GM19193 (cell line): Measurements from ENCODE around the gene LIPE.

ENCODE experiments used
- POLR2A ChIP-seq: IDR thresholded peaks from 4 replicates; pipeline ENCODE4 v1.6.1; 2011; ENCODE audit not compliant: insufficient read depth, insufficient read length; ENCODE audit errors: extremely low read depth

LIPE gene

GRCh38 chr19:42427313-42427712, at the start of gene LIPE:
Gene LIPE (minus strand): TSS chr19:42427388. CDS start chr19:42427149, 239 bp downstream.
- no peak for TF ChIP-seq POLR2A

- no peak for TF ChIP-seq POLR2A
These were observed 48.2 kb upstream of the LIPE start for GRCh38 chr19:42475366-42475765.

DNA sequence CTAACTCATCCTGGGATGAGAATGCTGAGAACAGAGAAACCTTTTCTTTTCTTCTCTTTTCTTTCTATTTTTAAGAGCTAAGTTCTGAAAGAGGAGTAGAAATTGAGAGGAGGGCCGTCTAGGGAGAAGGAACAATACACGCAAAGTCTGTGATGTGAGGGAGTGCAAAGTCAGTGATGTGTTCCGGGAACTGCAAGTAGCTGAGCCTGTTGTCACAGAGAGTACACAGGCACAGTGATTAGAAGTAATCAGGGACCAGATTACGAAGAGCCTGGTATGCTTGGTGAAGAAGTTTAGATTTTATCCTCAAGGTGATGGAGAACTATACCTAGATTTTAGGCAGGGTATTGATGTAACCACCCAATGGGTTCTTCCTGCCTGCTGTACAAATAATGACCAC, 47.6 kb upstream of the LIPE start:
- no peak for TF ChIP-seq POLR2A

- no peak for TF ChIP-seq POLR2A
These were observed 46.5 kb upstream of the LIPE start for GRCh38 chr19:42473686-42474085.

DNA sequence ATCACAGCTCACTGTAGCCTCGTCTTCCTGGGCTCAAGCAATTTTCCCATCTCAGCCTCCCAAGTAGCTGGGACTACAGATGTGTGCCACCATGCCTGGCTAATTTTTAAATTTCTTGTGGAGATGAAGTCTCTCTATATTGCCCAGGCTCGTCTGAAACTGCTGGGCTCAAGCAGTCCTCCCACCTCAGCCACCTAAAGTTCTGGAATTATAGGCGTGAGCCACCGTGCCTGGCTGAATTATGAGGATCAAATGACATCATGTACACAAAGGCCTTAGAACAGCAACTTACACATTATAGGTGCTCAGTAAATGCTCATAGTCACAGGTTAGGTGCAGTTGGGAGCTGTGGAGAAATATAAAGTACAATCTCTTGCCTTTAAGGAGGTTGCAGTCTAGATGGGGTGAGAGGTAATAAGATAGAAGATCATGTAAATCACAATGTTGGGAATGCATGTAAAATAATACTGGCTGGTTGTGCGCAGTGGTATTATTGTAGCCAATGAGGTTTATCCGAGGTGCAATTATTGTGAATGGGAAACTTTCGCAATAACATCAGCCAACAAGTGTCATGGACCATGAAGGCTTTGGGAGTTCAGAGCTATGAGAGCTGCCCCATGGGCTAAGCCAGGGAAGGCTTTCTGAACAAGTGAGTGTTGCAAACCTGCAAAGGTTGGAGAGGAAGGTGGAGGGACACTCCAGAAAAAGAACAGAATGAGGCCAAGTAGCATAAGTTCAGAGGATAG, 45.4 kb upstream of the LIPE start:
- no peak for TF ChIP-seq POLR2A

DNA sequence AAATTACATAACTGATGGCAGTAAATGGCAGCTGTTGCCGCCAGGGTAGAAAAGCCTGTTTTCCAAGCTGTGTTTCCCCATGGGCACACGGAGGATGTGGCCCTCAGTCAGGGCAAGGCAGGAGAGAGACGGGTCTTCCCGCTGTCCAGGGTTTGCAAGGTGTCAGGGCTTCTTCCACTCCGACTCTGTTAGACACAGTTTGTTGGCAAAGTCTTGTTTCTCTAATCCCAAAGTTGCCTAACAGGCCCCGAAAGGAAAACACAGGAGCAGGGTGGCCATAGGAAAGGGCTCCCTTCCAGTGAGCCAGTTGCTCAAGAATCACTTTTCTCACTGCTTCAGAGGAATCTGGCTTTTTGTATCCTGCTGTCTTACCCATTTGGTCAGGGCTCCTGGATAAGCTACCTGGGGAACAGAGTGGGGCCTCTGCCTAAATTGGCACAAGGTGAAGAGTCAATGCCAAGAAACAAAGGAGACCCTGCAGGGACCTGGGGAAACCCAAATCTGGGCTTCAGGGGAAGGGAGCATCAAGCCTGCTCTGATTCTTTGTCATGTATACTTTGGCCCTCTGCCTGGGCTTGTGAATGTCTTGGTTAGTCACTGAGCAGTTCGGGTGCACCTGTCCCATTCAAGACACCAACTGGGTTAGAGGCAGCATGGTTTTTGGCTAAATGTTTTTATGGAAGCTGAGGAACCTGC, 44.5 kb upstream of the LIPE start:
- no peak for TF ChIP-seq POLR2A

DNA sequence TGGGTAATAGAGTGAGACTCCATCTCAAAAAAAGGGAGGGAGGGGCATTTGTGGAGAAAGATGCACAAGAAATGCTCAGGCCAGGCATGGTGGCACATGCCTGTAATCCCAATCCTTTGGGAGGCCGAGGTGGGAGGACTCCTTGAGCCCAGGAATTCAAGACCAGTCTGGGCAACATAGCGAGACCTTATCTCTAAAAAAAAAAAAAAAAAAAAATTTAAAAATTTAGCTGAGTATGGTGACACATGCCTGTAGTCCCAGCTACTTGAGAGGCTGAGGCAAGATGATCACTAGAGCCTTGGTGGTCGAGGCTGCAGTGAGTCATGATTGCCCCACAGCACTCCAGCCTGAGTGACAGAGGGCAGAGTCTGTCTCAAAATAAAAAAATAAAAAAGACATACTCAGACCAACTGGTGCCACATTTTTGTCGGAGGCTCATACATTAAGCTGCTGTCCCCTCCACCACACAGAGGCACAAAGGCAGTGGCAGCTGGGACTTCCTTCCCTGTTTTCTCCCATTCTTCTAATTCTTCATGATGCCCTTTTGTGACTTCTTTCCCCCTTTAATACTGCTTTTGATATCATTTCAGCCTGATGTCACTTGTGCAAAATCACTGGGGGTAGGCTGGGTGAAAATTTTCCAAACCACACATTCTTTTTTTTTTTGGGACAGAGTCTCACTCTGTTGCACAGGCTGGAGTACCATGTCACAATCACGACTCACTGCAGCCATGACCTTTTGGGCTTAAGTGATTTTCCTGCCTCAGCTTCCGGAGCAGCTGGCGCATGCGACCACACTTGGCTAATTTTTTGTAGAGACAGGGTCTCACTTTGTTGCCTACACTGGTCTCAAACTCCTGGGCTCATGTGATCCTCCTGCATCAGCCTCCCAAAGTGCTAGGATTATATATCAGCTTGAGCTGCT, 42.4 kb upstream of the LIPE start:
- TF ChIP-seq POLR2A = no peak

DNA sequence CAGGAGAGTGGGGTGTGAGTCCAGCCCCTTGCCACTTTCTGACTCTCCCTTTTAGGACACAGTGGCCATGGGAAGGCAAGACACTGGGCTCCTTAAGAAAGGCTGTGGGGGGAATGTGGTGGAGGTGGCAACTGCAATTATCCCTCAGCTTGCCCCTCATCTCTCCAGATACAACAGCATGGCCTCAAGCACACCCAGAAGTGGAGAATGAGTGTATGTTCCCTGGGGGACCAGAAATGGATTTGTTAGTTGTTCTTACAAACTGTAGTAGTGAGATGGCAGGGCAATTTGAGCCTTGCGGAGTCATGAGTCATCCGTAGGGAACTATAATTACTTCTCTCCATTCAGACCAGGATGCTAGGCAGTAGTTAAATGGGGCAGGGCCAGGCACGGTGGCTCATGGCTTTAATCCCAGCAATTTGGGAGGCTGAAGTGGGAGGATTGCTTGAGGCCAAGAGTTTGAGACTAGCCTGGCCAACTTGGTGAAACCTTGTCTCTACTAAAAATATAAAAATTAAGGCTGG, 41.1 kb upstream of the LIPE start:
- TF ChIP-seq POLR2A = no peak

DNA sequence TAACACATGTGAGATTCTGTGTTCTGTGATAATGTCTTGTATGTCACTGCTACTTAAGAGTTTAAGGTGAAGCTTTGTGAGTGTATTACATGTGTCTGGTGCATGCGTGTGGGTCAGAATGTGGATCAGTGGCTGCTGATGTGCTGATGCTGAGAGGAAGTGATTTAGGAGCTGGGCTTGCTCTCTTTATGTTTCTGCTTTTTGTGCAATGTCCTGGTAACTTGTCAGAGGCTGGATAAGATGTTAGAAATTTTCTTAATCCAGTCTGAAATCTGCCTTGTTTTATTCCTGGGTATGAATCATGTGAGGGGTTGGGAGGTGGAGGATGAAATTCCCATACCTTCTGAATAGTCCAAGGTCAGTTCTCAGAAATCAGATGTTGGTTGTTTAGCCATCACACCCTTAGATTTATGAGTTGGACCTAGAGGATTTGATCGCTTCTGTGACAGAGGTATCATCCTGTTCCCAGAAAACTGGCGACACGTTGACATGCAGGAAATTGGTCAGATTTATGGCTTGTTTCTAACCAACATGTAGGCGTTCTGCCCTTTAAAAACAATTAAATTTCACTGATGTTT, 40.1 kb upstream of the LIPE start:
- TF ChIP-seq POLR2A = no peak

DNA sequence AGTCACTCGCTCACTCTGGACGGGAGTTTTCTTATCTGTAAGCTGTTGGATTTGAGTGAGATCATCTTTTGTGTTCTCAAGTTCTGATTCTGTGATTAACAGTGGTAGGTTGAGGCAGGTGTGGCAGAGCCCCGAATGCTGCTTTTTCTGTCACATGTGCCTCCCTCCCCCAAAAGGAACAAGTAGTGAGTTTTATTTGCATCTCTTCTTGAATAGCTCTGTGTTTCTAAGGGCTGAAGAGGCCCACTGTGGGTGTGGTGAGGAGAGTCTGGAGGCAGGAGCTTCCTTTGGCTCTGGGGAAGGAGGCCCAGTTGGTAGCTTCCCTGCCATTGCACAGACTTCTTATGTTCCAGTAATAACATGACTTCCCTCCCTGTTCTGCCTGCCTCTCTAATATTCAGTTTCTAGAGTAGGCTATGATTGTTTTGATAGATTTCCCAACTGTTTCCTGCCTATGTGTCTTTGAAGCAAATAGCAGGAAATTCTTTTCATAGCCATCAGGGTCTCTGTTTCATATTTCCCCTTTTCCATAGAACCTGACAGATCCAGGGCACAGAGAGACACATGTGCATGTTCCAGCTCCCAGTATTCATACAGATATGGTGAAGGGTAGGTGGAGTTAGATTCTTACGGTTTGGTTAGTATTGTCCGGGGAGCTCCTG, 39.5 kb upstream of the LIPE start:
- no peak for TF ChIP-seq POLR2A

- TF ChIP-seq POLR2A = peak; percentile 54
These were observed 38.7 kb upstream of the LIPE start for GRCh38 chr19:42465827-42466280.

GRCh38 chr19:42461700-42462324, 34.6 kb upstream of the LIPE start:
- no peak for TF ChIP-seq POLR2A

DNA sequence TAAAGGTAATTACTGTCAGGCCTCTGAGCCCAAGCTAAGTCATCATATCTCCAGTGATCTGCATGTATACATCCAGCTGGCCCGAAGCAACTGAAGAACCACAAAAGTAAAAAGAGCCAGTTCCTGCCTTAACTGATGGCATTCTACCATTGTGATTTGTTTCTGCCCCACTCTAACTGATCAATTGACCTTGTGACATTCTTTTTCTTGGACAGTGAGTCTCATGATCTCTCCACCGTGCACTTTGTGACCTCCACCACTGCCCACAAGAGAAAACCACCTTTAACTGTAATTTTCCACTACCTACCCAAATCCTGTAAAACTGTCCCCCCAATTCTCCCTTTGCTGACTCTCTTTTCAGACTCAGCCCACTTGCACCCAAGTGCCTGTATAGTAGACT, 32.7 kb upstream of the LIPE start:
- TF ChIP-seq POLR2A = no peak

DNA sequence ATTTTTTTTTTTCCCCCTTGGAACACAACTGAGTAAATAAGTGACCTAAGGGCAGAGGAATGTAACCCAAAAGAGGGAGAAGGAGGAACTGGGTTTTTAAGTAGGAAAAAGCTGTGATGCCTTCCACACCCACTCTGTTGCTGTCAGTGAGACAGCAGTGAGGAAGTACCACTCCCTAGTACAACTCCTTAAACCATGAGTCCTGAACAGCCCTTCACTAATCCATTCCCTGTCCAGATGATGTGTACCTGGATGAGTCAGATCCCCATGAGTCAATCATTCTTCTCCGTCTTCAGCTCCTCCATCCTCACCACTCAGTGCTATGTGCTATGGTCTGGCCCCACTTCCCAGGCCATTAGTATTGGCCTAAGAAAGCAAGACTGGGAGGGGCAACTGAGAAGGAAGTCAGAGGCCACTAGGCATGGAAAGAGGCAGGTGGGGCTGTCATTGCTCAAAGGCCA, 28.5 kb upstream of the LIPE start:
- TF ChIP-seq POLR2A = no peak

GRCh38 chr19:42455086-42455485, 27.9 kb upstream of the LIPE start:
- TF ChIP-seq POLR2A = no peak
